Activated naive CD4-positive, alpha-beta T cell treated with anti-CD3 and anti-CD28 coated beads for 36 hours (primary cell): ENCODE results near the gene CELA1. TPM values are rescaled to one million over a fixed set of nuclear protein-coding genes. Genes with fewer than 3 reads are reported as not detected.
"Not testable (repeated sequence)": the region's sequence is repeated elsewhere in the genome, so short reads cannot be mapped to it uniquely, and the experiment has no call there.

Experiments used
- CTCF ChIA-PET: fragments of 350-600 bp; sonication (Branson Sonifier 250); formaldehyde crosslinking; loops from one replicate; lab custom pipeline; 2021; ENCODE audit warnings: antibody characterized with exemption; lab: Charles Lee
- DNase-seq: peaks from one replicate; pipeline ENCODE4 v3.0.0-alpha.2; 2020
- H3K27ac Mint-ChIP-seq: one replicate; pipeline ENCODE4 v1.8.0; 2021; ENCODE audit warnings: mild to moderate bottlenecking, mixed read lengths
- H3K27me3 Mint-ChIP-seq: one replicate; pipeline ENCODE4 v1.8.0; 2021; ENCODE audit warnings: low read depth, mixed read lengths
- H3K36me3 Mint-ChIP-seq: one replicate; pipeline ENCODE4 v1.8.0; 2021; ENCODE audit warnings: low read depth, mixed read lengths
- H3K4me1 Mint-ChIP-seq: one replicate; pipeline ENCODE4 v1.8.0; 2021; ENCODE audit warnings: low read depth, mixed read lengths
- H3K4me3 Mint-ChIP-seq: one replicate; pipeline ENCODE4 v1.8.0; 2021; ENCODE audit warnings: mild to moderate bottlenecking, moderate library complexity, mixed read lengths
- H3K9me3 Mint-ChIP-seq: one replicate; pipeline ENCODE4 v1.8.0; 2021; ENCODE audit warnings: mixed read lengths
- intact Hi-C: fragments of 100-400 bp; cut with micrococcal nuclease; formaldehyde crosslinking; loops from one replicate; pipeline ENCODE4 v1.15.1; 2023
- total RNA-seq, 2 experiments: library from RNA; stranded (reverse); gene quantifications; one replicate each; pipeline ENCODE4 v1.2.3, GENCODE V29; 2021

Gene CELA1
- total RNA-seq, 2 experiments from 2014 or later = 0.29 TPM; not detected in 1

DNA sequence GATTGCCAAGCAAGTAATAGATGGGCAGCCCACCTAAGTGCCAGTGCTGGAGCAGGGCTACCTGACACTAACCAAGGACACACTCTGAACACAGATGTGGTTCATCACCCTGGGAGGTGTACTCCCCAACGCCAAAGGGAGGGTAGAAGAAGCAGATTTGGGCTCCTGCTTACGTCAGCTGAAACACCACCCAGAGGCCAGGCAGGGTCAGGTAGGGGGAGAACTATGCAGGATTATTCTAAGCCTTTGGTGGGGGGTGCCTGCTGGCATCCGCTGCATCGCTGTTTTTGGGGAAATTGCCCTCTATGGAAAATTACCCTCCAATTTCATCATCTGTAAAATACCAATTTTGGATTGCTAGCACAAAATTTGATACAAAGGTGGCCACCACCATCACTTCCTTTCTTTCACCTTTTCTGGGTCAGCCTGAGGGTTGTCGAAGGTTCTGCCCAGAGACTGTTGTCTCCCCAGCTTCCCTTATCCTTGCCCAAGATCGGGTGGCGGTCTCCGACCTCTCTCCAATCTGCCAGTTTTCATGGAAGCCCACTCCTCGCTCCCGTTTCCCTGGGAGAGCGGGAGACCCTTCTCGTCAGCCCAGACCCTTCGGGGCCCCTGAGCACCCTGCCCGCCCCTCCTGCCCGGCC, 23.0 kb downstream of the CELA1 start:
- CTCF ChIA-PET = interaction anchor here (0.7 to 3.4 kb wide), 3 partner anchors 17 to 106 kb away, joined by 4 to 19 read pairs (median 11); partner anchors contain the start of gene SMAGP
- DNase-seq = peak; percentile 83
- Mint-ChIP-seq H3K4me1 (peaks cover 83% of the 10 kb centered on the region), H3K4me3 (peak overlapping the region; percentile 95), H3K27me3 (no peaks in the 10 kb centered on the region), H3K27ac (peak overlapping the region; percentile 99), H3K36me3 (peaks cover 26% of the 10 kb centered on the region), H3K9me3 (no peaks in the 10 kb centered on the region)
- intact Hi-C loops = loop anchor here (2.0 to 10.0 kb wide), 8 partner anchors 45 to 1576 kb away; partner anchors contain the start of genes ATF1, LARP4 and TFCP2

DNA sequence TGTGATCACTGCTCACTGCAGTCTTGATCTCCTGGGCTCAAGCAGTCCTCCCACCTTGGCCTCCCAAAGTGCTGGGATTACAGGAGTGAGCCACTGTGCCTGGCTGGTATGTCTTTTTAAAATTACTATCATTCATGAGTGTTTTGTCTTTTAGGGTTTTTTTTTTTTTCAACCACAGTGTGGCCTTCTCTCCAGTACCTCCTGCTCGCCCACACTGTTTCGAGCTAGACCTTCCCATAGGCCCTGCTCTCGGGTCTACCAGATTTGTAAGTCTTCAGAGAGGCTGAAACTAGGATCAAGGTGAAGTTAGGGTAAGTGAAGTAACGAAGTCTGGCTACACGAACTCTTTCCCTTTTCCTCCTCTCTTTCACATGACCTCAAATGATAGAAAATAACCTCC, 24.0 kb downstream of the CELA1 start:
- peak overlapping the region; percentile 95 for H3K4me3 Mint-ChIP-seq
- H3K36me3 Mint-ChIP-seq = peaks cover 31% of the 10 kb centered on the region
- peaks cover 2% of the 10 kb centered on the region for H3K9me3 Mint-ChIP-seq
- intact Hi-C loops = loop anchor here (1.0 to 10.0 kb wide), 9 partner anchors 8 to 1575 kb away; partner anchors contain the start of genes ATF1, LARP4 and TFCP2
- peaks cover 81% of the 10 kb centered on the region for H3K4me1 Mint-ChIP-seq
- peak; percentile 59 for DNase-seq
- CTCF ChIA-PET = interaction anchor here (0.7 to 3.4 kb wide), 3 partner anchors 18 to 105 kb away, joined by 4 to 19 read pairs (median 11); partner anchors contain the start of gene SMAGP
- no peaks in the 10 kb centered on the region for H3K27me3 Mint-ChIP-seq
- peak overlapping the region; percentile 99 for H3K27ac Mint-ChIP-seq

DNA sequence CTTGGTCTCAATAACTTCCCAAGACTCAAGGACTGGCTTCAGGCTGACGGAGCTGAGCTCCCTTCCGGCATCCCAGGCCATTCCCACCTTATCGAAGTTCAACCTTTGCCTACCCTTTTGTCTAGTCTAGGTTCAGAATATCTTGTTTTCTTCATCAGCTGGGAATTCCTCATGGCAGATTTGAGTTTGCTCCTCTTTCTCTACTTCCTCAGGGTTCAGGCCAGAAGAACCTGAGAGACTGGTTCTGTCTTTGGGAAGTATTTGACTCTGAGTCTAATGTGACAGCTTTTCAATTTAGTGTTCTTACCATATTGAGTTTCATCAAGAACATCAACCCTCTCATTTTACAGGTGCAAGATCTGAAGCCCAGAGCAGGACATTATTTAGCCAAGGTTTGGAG, 24.6 kb downstream of the CELA1 start:
- Mint-ChIP-seq H3K27me3 (no peaks in the 10 kb centered on the region), H3K27ac (peak overlapping the region; percentile 99), H3K36me3 (peaks cover 34% of the 10 kb centered on the region), H3K4me1 (peaks cover 79% of the 10 kb centered on the region), H3K9me3 (peaks cover 2% of the 10 kb centered on the region), H3K4me3 (peak overlapping the region; percentile 95)
- CTCF ChIA-PET = interaction anchor here (3.2 to 3.4 kb wide), 2 partner anchors 19 to 52 kb away, joined by 11 to 19 read pairs; partner anchors contain the start of gene SMAGP
- intact Hi-C loops = loop anchor here (1.0 to 10.0 kb wide), 9 partner anchors 8 to 1575 kb away; partner anchors contain the start of genes ATF1, LARP4 and TFCP2
- no peak for DNase-seq

DNA sequence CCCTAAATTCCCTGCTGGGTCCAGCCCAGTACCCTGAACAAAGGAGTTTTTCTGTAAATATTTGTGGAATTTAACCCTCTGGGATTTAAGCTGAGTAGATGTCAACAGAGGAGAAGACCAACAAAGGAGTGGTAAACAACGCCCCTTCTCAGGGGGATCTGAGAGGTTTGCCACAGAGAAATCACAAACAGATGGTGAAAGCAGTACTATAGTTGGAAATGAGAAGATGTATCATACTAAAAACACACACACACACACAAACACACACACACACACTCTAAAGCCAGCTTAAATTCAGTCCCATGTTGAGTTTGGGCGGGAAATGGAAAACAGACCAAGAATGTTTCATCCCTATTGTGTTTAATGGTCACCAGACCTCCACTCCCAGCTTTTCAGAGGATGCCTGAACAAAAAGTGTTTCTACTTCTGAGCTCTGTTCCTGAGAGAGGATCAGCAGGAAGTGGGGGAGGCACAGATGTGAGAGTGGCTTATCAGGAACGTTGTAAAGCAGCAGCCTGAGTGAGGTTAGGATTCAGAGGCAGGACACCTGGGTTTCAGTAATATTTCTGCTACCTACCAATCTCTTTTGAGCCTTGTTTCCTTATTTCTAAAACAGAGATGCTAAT, 25.7 kb downstream of the CELA1 start:
- peak overlapping the region; percentile 95 for H3K4me3 Mint-ChIP-seq
- H3K4me1 Mint-ChIP-seq = peaks cover 75% of the 10 kb centered on the region
- peak; percentile 41 for DNase-seq
- H3K27me3 Mint-ChIP-seq = no peaks in the 10 kb centered on the region
- CTCF ChIA-PET = interaction anchor here (0.6 to 3.4 kb wide), 4 partner anchors 17 to 82 kb away, joined by 3 to 19 read pairs (median 6); partner anchors contain the start of gene DAZAP2
- intact Hi-C loops = loop anchor here (5.0 to 10.0 kb wide), 6 partner anchors 54 to 1574 kb away; partner anchors contain the start of genes ATF1, LARP4 and TFCP2
- peaks cover 2% of the 10 kb centered on the region for H3K9me3 Mint-ChIP-seq
- peaks cover 37% of the 10 kb centered on the region for H3K36me3 Mint-ChIP-seq
- H3K27ac Mint-ChIP-seq = peak overlapping the region; percentile 99

DNA sequence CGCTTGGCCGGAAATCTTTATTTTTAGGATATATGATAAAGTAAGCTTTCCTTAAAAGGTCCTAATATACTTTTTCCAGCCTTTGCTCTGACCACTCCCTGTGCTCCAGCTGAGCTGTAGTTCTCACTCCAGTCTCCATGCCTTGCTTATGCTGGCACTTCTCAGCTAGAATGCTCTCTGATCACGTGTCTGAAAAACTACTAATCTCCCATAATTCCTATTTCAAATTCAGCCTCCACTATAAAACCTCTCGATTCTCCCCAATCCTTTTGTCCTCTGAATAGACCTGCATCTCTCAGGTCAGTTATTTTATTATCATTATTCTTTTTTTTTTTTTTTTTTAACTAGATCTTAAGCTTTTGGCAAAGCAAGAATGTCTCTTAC, 26.2 kb downstream of the CELA1 start:
- CTCF ChIA-PET = interaction anchor here (0.6 to 3.4 kb wide), 6 partner anchors 17 to 187 kb away, joined by 3 to 19 read pairs (median 6); partner anchors contain the start of gene DAZAP2
- Mint-ChIP-seq H3K9me3 (peaks cover 2% of the 10 kb centered on the region), H3K27ac (peak overlapping the region; percentile 99), H3K4me1 (peaks cover 76% of the 10 kb centered on the region), H3K27me3 (no peaks in the 10 kb centered on the region), H3K4me3 (no peak overlapping the region), H3K36me3 (peaks cover 37% of the 10 kb centered on the region)
- intact Hi-C loops = loop anchor here (5.0 to 10.0 kb wide), 6 partner anchors 53 to 1573 kb away; partner anchors contain the start of genes ATF1, LARP4 and TFCP2
- DNase-seq = no peak

DNA sequence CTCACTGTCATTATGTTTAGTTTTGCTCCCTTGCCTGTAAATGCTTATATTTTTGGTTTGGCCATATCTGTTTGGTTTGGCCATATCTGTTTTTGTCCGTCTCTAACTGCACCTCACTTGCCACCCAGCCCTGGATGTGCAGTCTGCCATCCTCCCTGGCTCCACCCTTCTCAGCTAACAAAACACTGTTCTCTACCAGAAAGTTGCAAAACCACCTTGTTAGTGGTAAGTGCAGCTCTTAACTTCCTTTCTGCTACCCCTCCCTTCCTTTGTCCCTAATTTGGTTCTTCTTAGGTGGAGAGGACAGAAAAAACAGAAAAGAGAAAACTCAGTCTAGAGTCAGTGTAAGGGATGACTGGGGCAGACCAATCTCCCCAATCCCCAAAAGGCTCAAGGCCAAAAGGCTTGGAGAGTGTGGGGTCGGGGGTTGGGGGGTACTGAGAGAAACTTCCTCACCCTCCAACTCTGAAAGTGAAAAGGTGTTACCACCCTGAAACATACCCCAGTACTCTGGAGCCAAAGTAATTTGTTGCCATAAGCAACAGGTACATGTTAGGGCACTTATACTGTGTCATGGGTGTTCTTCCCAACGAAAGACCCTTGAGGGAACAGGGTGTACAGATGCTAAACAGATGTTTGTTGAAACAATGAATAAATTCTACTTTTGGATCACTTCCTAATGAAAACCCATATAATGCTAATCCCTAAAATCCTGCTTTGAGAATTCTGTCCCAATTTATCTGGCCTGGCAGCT, 27.5 kb downstream of the CELA1 start:
- CTCF ChIA-PET = interaction anchor here (0.5 to 1.5 kb wide), 5 partner anchors 11 to 557 kb away, joined by 3 to 9 read pairs (median 4); no protein-coding TSS in a partner anchor
- Mint-ChIP-seq H3K27ac (peak overlapping the region; percentile 89), H3K9me3 (peaks cover 2% of the 10 kb centered on the region), H3K4me3 (peak overlapping the region; percentile 25), H3K4me1 (peaks cover 66% of the 10 kb centered on the region), H3K27me3 (no peaks in the 10 kb centered on the region), H3K36me3 (peaks cover 35% of the 10 kb centered on the region)
- intact Hi-C loops = loop anchor here (1.0 kb wide), 1 partner anchor 9 kb away; no protein-coding TSS in a partner anchor
- DNase-seq = peak; percentile 63

DNA sequence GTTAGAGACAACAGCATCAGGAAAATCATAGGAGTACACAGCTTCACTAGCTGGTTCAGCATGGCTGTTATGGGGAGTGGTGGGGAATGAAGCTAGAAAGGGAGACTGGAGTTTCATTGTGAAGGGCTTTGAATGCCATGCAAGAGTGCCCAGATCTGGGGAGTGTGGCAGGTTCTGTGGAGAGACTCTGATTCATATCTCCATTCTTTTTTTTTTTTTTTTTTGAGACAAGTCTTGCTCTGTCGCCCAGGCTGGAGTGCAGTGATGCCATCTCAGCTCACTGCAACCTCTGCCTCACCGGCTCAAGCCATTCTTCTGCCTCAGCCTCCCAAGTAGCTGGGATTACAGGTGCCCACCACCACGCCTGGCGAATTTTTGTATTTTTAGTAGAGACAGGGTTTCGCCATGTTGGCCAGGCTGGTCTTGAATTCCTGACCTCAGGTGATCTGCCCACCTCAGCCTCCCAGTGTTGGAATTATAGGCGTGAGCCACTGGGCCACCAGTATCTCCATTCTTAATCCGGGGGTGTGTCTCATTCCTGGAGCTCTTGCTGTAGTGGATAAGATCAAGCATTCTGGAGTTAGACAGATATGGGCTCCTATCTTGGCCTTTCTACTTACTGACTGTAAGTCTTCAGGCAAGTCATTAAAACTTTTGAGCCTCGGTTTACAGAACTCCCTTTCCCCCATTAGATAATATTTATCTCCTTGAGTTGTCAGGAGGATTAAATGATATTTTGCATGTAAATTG, 28.2 kb downstream of the CELA1 start:
- H3K27me3 Mint-ChIP-seq, H3K9me3 Mint-ChIP-seq, DNase-seq, H3K4me3 Mint-ChIP-seq, intact Hi-C loops: not testable (repeated sequence)
- Mint-ChIP-seq H3K36me3 (peaks cover 37% of the 10 kb centered on the region), H3K27ac (peak overlapping the region; percentile 89), H3K4me1 (peaks cover 68% of the 10 kb centered on the region)
- CTCF ChIA-PET = interaction anchor here (0.5 to 1.0 kb wide), 5 partner anchors 10 to 706 kb away, joined by 3 to 5 read pairs (median 3); no protein-coding TSS in a partner anchor

DNA sequence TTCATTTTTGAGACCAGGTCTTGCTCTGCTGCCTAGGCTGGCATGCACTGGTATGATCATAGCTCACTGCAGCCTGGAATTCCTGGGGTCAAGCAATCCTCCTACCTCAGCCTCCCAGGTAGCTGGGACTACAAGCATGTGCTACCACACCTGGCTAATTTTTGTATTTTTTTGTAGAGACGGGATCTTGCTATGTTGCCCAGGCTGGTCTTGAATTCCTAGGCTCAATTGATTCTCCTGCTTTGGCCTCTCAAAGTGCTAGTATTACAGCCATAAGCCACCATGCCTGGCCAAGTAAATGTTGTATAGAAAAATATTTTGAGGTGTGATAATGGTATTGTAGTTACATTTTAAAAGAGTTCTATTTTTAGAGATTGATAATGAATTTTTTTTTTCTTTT, 35.1 kb downstream of the CELA1 start:
- Mint-ChIP-seq H3K4me3 (no peak overlapping the region), H3K36me3 (peaks cover 23% of the 10 kb centered on the region), H3K4me1 (peaks cover 58% of the 10 kb centered on the region), H3K27ac (no peak overlapping the region), H3K9me3 (no peaks in the 10 kb centered on the region), H3K27me3 (no peaks in the 10 kb centered on the region)
- intact Hi-C loops = no loop called here
- CTCF ChIA-PET = interaction anchor here (0.6 to 1.2 kb wide), 2 partner anchors 30 to 35 kb away, joined by 3 to 8 read pairs; no protein-coding TSS in a partner anchor
- DNase-seq = no peak

DNA sequence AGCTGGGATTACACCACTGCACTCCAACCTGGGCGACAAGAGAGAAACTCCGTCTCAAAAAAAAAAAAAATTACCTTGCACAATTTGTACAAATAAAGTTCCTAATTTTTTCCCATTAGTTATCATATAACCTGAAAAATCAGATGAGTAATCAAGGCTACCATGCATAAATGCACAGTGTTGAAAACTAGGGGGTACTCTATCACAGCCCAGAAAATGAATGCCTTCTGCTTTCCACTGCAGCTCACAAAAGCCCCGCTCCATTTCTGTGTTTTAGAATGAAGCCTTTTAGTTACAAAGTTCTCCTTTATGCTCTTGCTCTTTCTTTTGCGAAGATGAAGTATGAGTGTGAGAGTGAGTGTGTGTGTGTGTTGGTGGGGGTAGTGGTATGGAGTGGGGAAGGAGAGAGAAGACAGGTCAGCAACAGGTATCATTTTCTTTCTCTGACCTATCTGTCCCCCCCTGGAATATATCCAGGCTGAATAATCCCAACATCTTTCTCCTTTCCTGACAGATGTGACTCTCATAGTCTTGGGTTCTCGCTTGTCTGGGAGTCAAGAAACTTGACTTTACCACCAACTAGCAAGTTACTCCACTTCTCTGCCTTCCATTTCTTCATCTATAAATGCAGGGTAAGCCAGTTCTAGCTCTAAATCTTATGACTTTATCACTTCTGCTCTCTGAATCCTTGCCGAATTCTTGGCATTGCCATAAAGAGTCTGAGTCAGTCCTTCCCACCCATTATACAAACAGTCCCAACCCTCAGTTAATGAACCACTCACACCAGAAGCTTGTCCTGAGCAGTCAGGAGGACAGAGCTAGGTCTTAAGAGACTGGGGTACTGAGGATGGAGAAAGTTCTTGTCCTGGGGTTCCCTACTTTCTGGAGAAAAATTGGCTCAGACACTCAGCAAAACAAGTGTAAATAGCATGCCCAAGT, 38.6 kb downstream of the CELA1 start:
- peak overlapping the region; percentile 15 for H3K27ac Mint-ChIP-seq
- no peak overlapping the region for H3K4me3 Mint-ChIP-seq
- no peaks in the 10 kb centered on the region for H3K27me3 Mint-ChIP-seq
- no peaks in the 10 kb centered on the region for H3K9me3 Mint-ChIP-seq
- intact Hi-C loops = loop anchor here (1.0 kb wide), 1 partner anchor 28 kb away; no protein-coding TSS in a partner anchor
- H3K4me1 Mint-ChIP-seq = peaks cover 57% of the 10 kb centered on the region
- peaks cover 20% of the 10 kb centered on the region for H3K36me3 Mint-ChIP-seq
- CTCF ChIA-PET = interaction anchor here (0.7 to 1.2 kb wide), 5 partner anchors 11 to 92 kb away, joined by 3 to 8 read pairs (median 3); no protein-coding TSS in a partner anchor
- DNase-seq = no peak

DNA sequence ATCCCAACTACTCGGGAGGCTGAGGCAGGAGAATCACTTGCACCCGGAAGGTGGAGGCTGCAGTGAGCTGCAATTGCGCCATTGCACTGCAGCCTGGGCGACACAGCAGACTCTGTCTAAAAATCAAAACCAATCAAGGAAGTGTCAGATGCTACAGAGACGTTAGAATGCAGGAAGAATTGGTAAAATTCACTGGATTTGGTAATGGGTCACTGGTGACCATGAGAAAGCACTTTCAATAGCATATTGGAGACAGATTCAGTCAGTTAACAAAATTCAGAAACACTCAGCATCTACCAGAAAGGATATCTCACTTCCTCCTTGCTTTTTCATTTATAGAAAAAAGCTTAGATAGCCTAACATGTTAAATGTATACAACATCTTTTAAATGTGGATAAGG, 40.0 kb downstream of the CELA1 start:
- Mint-ChIP-seq H3K9me3 (no peaks in the 10 kb centered on the region), H3K27me3 (no peaks in the 10 kb centered on the region), H3K4me1 (peaks cover 46% of the 10 kb centered on the region), H3K27ac (no peak overlapping the region), H3K36me3 (peaks cover 17% of the 10 kb centered on the region), H3K4me3 (no peak overlapping the region)
- CTCF ChIA-PET = interaction anchor here (1.1 to 1.8 kb wide), 2 partner anchors 34 kb away, joined by 4 to 10 read pairs; no protein-coding TSS in a partner anchor
- intact Hi-C loops = no loop called here
- DNase-seq = no peak
